ENCODE results near the gene TMEM35B.
"Not testable (repeated sequence)": the region's sequence is repeated elsewhere in the genome, so short reads cannot be mapped to it uniquely, and the experiment has no call there.

Gene TMEM35B

GRCh38 chr1:34976384-34977209, 8.6 kb downstream of the TMEM35B start:
- Histone ChIP-seq H3K4me1 (ENCODE audit: insufficient read depth, low read length) (no peaks in the 10 kb centered on the region), H3K27me3 (ENCODE audit: insufficient read depth, low read length) (no peaks in the 10 kb centered on the region), H3K36me3 (ENCODE audit: insufficient read depth, low read depth, low read length) (no peaks in the 10 kb centered on the region), H3K4me3 (ENCODE audit: low read length) (no peak overlapping the region), H3K9ac (ENCODE audit: low read depth, low read length) (no peak overlapping the region), H3K9me3 (ENCODE audit: insufficient read depth, low read depth, low read length) (no peaks in the 10 kb centered on the region), H3K27ac (ENCODE audit: low read length) (no peak overlapping the region)

- Histone ChIP-seq H3K4me1 (ENCODE audit: insufficient read depth, low read length) (peaks cover 6% of the 10 kb centered on the region; the same call in 1 of the 2 replicates), H3K9me3 (ENCODE audit: insufficient read depth, low read depth, low read length) (no peaks in the 10 kb centered on the region), H3K9ac (ENCODE audit: low read depth, low read length) (no peak overlapping the region), H3K27me3 (ENCODE audit: insufficient read depth, low read length) (no peaks in the 10 kb centered on the region), H3K4me3 (ENCODE audit: low read length) (no peak overlapping the region), H3K36me3 (ENCODE audit: insufficient read depth, low read depth, low read length) (no peaks in the 10 kb centered on the region), H3K27ac (ENCODE audit: low read length) (no peak overlapping the region)
Observed at GRCh38 chr1:34975771-34976170, 9.4 kb downstream of the TMEM35B start.

GRCh38 chr1:34975338-34975737, 9.8 kb downstream of the TMEM35B start:
- Histone ChIP-seq H3K36me3 (ENCODE audit: insufficient read depth, low read depth, low read length) (no peaks in the 10 kb centered on the region), H3K27ac (ENCODE audit: low read length) (no peak overlapping the region), H3K27me3 (ENCODE audit: insufficient read depth, low read length) (no peaks in the 10 kb centered on the region), H3K4me3 (ENCODE audit: low read length) (no peak overlapping the region), H3K9me3 (ENCODE audit: insufficient read depth, low read depth, low read length) (no peaks in the 10 kb centered on the region), H3K4me1 (ENCODE audit: insufficient read depth, low read length) (peaks cover 6% of the 10 kb centered on the region; the same call in 1 of the 2 replicates), H3K9ac (ENCODE audit: low read depth, low read length) (no peak overlapping the region)

GRCh38 chr1:34974626-34975025, 10.5 kb downstream of the TMEM35B start:
- H3K27me3 ChIP-seq (ENCODE audit: insufficient read depth, low read length), result no peaks in the 10 kb centered on the region
- no peak overlapping the region for H3K4me3 ChIP-seq (ENCODE audit: low read length)
- peaks cover 6% of the 10 kb centered on the region; the same call in 1 of the 2 replicates for H3K4me1 ChIP-seq (ENCODE audit: insufficient read depth, low read length)
- no peaks in the 10 kb centered on the region for H3K9me3 ChIP-seq (ENCODE audit: insufficient read depth, low read depth, low read length)
- H3K36me3 ChIP-seq (ENCODE audit: insufficient read depth, low read depth, low read length), result no peaks in the 10 kb centered on the region
- no peak overlapping the region for H3K9ac ChIP-seq (ENCODE audit: low read depth, low read length)
- no peak overlapping the region for H3K27ac ChIP-seq (ENCODE audit: low read length)

- no peaks in the 10 kb centered on the region for H3K36me3 ChIP-seq (ENCODE audit: insufficient read depth, low read depth, low read length)
- no peak overlapping the region for H3K4me3 ChIP-seq (ENCODE audit: low read length)
- no peaks in the 10 kb centered on the region for H3K27me3 ChIP-seq (ENCODE audit: insufficient read depth, low read length)
- H3K9ac ChIP-seq (ENCODE audit: low read depth, low read length), result no peak overlapping the region
- H3K4me1 ChIP-seq (ENCODE audit: insufficient read depth, low read length), result peaks cover 6% of the 10 kb centered on the region; the same call in 1 of the 2 replicates
- H3K27ac ChIP-seq (ENCODE audit: low read length), result no peak overlapping the region
- H3K9me3 ChIP-seq (ENCODE audit: insufficient read depth, low read depth, low read length), result no peaks in the 10 kb centered on the region
Observed at GRCh38 chr1:34973326-34973725, 11.8 kb downstream of the TMEM35B start.

- Histone ChIP-seq H3K9ac (ENCODE audit: low read depth, low read length) (peak overlapping the region; percentile 34; the same call in 1 of the 2 replicates), H3K27ac (ENCODE audit: low read length) (no peak overlapping the region), H3K36me3 (ENCODE audit: insufficient read depth, low read depth, low read length) (no peaks in the 10 kb centered on the region), H3K27me3 (ENCODE audit: insufficient read depth, low read length) (no peaks in the 10 kb centered on the region), H3K4me1 (ENCODE audit: insufficient read depth, low read length) (peaks cover 6% of the 10 kb centered on the region; the same call in 1 of the 2 replicates), H3K9me3 (ENCODE audit: insufficient read depth, low read depth, low read length) (no peaks in the 10 kb centered on the region), H3K4me3 (ENCODE audit: low read length) (peak overlapping the region; percentile 22; the same call in 1 of the 2 replicates)
Observed at GRCh38 chr1:34970829-34971228, 14.3 kb downstream of the TMEM35B start.

- no peak overlapping the region for H3K9ac ChIP-seq (ENCODE audit: low read depth, low read length)
- no peak overlapping the region for H3K27ac ChIP-seq (ENCODE audit: low read length)
- H3K4me1 ChIP-seq (ENCODE audit: insufficient read depth, low read length), result peaks cover 6% of the 10 kb centered on the region; the same call in 1 of the 2 replicates
- no peaks in the 10 kb centered on the region for H3K27me3 ChIP-seq (ENCODE audit: insufficient read depth, low read length)
- no peak overlapping the region for H3K4me3 ChIP-seq (ENCODE audit: low read length)
- no peaks in the 10 kb centered on the region for H3K36me3 ChIP-seq (ENCODE audit: insufficient read depth, low read depth, low read length)
- no peaks in the 10 kb centered on the region for H3K9me3 ChIP-seq (ENCODE audit: insufficient read depth, low read depth, low read length)
Observed at GRCh38 chr1:34970220-34970735, 14.9 kb downstream of the TMEM35B start.

- not testable (repeated sequence) for H3K4me1 ChIP-seq (ENCODE audit: insufficient read depth, low read length); H3K36me3 ChIP-seq (ENCODE audit: insufficient read depth, low read depth, low read length); H3K27ac ChIP-seq (ENCODE audit: low read length); H3K27me3 ChIP-seq (ENCODE audit: insufficient read depth, low read length); H3K9me3 ChIP-seq (ENCODE audit: insufficient read depth, low read depth, low read length); H3K4me3 ChIP-seq (ENCODE audit: low read length); H3K9ac ChIP-seq (ENCODE audit: low read depth, low read length)
Observed at GRCh38 chr1:34968297-34968696, 16.9 kb downstream of the TMEM35B start.

- not testable (repeated sequence) for H3K27me3 ChIP-seq (ENCODE audit: insufficient read depth, low read length); H3K4me3 ChIP-seq (ENCODE audit: low read length); H3K9me3 ChIP-seq (ENCODE audit: insufficient read depth, low read depth, low read length); H3K36me3 ChIP-seq (ENCODE audit: insufficient read depth, low read depth, low read length); H3K9ac ChIP-seq (ENCODE audit: low read depth, low read length); H3K27ac ChIP-seq (ENCODE audit: low read length); H3K4me1 ChIP-seq (ENCODE audit: insufficient read depth, low read length)
Observed at GRCh38 chr1:34967672-34968071, 17.5 kb downstream of the TMEM35B start.

GRCh38 chr1:34965597-34965996, 19.6 kb downstream of the TMEM35B start:
- H3K4me1 ChIP-seq (ENCODE audit: insufficient read depth, low read length), result no peaks in the 10 kb centered on the region
- no peak overlapping the region for H3K4me3 ChIP-seq (ENCODE audit: low read length)
- no peaks in the 10 kb centered on the region for H3K27me3 ChIP-seq (ENCODE audit: insufficient read depth, low read length)
- H3K36me3 ChIP-seq (ENCODE audit: insufficient read depth, low read depth, low read length), result no peaks in the 10 kb centered on the region
- H3K9ac ChIP-seq (ENCODE audit: low read depth, low read length), result no peak overlapping the region
- no peak overlapping the region for H3K27ac ChIP-seq (ENCODE audit: low read length)
- no peaks in the 10 kb centered on the region for H3K9me3 ChIP-seq (ENCODE audit: insufficient read depth, low read depth, low read length)

- no peak overlapping the region for H3K9ac ChIP-seq (ENCODE audit: low read depth, low read length)
Observed at GRCh38 chr1:34950428-34950827, 34.7 kb downstream of the TMEM35B start.

GRCh38 chr1:34948739-34949138, 36.4 kb downstream of the TMEM35B start:
- not testable (repeated sequence) for H3K4me1 ChIP-seq (ENCODE audit: insufficient read depth, low read length); H3K9ac ChIP-seq (ENCODE audit: low read depth, low read length); H3K4me3 ChIP-seq (ENCODE audit: low read length); H3K27ac ChIP-seq (ENCODE audit: low read length); H3K9me3 ChIP-seq (ENCODE audit: insufficient read depth, low read depth, low read length); H3K36me3 ChIP-seq (ENCODE audit: insufficient read depth, low read depth, low read length); H3K27me3 ChIP-seq (ENCODE audit: insufficient read depth, low read length)

More at GRCh38 chr1:34950428-34950827, 34.7 kb downstream of the TMEM35B start:
- H3K9me3 ChIP-seq (ENCODE audit: insufficient read depth, low read depth, low read length), result no peaks in the 10 kb centered on the region
- H3K4me1 ChIP-seq (ENCODE audit: insufficient read depth, low read length), result no peaks in the 10 kb centered on the region
- no peaks in the 10 kb centered on the region for H3K36me3 ChIP-seq (ENCODE audit: insufficient read depth, low read depth, low read length)
- no peaks in the 10 kb centered on the region for H3K27me3 ChIP-seq (ENCODE audit: insufficient read depth, low read length)
- no peak overlapping the region for H3K27ac ChIP-seq (ENCODE audit: low read length)
- no peak overlapping the region for H3K4me3 ChIP-seq (ENCODE audit: low read length)
